Measurements from ENCODE around the gene SLC7A11.

SLC7A11 gene

DNA sequence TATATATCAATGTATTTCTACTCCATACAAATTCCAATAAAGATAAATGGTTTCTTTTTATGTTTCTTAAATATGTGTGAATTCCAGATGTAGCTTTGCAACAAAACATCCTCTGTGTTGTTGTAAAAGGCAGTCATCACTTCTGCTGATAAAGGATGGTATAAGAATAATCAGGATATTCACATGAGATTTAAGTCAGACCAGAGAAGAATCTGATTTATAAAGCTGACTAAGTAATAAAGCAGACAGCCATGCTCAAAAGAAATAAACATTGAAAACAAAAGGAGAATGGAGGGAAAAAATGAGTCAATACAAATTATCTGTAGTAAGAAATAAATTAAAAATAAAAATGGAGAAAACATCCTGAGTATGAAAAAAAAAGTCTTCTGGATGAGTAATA lies 27.0 kb upstream of the SLC7A11 start:
- TF ChIP-seq, protein P1, sequence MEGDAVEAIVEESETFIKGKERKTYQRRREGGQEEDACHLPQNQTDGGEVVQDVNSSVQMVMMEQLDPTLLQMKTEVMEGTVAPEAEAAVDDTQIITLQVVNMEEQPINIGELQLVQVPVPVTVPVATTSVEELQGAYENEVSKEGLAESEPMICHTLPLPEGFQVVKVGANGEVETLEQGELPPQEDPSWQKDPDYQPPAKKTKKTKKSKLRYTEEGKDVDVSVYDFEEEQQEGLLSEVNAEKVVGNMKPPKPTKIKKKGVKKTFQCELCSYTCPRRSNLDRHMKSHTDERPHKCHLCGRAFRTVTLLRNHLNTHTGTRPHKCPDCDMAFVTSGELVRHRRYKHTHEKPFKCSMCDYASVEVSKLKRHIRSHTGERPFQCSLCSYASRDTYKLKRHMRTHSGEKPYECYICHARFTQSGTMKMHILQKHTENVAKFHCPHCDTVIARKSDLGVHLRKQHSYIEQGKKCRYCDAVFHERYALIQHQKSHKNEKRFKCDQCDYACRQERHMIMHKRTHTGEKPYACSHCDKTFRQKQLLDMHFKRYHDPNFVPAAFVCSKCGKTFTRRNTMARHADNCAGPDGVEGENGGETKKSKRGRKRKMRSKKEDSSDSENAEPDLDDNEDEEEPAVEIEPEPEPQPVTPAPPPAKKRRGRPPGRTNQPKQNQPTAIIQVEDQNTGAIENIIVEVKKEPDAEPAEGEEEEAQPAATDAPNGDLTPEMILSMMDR (IDR thresholded peaks at IDR 0.05; ENCODE audit: extremely low read depth, missing control alignments): no peak
- DNase-seq (ENCODE audit: low spot score): no peak

- DNase-seq (ENCODE audit: low spot score): no peak
- TF ChIP-seq, protein P1 (IDR thresholded peaks at IDR 0.05; ENCODE audit: extremely low read depth, missing control alignments): no peak
These were observed 25.7 kb upstream of the SLC7A11 start for GRCh38 chr4:138267835-138268234.

DNA sequence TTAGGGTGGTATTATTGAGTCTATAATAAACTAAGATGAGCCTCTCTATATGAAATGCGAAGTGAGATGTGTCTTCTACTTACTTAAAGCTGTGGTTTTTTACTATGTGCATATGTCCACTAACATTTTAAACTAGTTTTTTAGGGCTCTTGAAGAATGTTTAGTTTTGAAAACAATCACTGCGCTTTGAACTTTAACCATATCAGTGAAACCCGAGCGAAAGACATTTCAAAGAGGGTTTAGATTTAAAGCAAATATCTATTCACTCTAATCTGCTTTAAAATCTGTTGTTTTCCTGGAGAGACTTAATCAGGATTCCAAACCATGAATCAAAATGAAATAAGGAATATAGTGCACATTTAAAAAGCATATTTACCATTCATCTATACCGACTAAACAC lies 24.8 kb upstream of the SLC7A11 start:
- TF ChIP-seq, protein P1 (IDR thresholded peaks at IDR 0.05; ENCODE audit: extremely low read depth, missing control alignments): no peak
- DNase-seq (ENCODE audit: low spot score): no peak

DNA sequence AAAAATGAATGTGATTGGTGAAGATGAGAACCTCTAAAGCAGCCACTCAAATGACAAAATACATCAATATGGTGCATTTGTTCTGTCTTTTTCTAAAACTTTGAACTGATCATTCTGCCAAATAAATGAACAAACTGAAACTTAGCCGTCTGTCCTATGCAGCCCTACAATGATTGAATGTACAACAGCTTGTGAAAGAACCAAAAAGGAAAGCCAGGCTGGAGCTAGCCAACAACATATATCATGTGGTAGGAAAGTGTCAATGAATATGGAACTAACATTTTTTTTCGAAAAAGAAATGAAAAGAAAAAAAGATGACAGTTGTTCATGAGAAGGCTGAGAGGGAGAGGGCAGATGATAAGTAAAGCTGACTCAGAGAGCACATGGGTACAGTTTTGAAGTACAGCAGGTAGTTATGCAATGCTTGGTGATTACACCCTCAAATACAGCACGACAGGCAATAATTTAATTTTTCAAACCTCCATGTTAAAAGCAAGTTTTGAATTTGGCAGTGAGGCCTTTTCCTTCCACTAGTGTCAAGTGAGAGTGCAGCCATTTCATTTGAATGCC lies 21.2 kb upstream of the SLC7A11 start:
- TF ChIP-seq, protein P1 (IDR thresholded peaks at IDR 0.05; ENCODE audit: extremely low read depth, missing control alignments): no peak
- DNase-seq (ENCODE audit: low spot score): no peak

DNA sequence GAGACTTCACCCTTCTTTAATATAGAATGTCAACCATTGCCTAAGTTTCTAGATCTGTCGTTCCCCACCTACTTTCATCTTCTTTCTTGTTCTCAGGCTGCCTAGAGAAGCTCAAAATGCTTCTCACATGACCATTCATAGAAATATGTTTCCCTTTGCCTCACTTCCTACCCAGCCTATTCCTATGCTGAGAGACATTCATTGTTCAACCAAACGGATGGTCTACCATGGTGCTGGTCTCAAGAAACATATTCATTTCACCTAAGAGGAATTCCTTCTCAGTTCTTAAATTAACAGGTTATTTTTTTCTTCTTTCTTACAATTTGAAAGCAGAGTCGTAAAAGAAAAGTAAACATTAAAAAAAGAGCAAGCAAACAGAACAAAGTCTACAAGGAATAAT lies 20.3 kb upstream of the SLC7A11 start:
- TF ChIP-seq, protein P1 (IDR thresholded peaks at IDR 0.05; ENCODE audit: extremely low read depth, missing control alignments): no peak
- DNase-seq (ENCODE audit: low spot score): no peak

DNA sequence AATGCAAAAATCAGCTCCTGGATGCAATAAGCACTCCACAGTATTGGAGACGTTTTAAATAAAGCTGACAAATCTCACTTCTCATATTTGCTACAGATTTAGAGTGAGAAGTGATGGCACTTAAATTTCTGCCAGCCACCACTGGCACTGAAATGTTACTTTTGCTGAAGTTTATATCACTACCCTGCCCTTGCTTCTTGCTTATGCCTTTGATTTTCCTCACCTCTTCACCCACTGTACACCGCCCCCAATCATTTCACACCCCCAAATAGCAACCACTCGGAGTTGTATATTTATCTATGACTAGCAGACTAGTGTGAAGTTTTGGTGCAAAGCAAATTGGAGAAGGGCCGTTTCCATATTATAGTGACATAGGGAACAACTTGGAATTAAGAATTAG lies 19.9 kb upstream of the SLC7A11 start:
- no peak for DNase-seq (ENCODE audit: low spot score)
- TF ChIP-seq, protein P1 (IDR thresholded peaks at IDR 0.05; ENCODE audit: extremely low read depth, missing control alignments): no peak

DNA sequence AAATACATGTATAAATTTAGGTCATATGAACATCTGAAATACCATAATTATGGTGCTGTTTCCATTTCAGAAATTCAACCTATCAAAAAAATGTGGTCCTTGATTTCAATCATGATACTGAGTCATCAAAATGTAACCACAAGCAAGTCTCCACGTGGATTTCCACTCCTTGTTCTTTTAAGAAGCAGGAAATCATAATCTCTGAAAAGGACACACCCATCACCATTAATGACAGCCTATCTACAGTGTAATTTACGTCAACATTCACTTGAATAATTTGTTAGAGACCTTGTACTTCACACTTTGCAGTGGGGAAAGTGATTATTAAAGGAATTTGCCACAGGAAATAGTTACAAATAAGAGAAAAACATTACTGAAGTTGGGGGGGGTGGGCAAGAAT lies 17.7 kb upstream of the SLC7A11 start:
- TF ChIP-seq, protein P1 (IDR thresholded peaks at IDR 0.05; ENCODE audit: extremely low read depth, missing control alignments): no peak
- no peak for DNase-seq (ENCODE audit: low spot score)

Measured in GM20000 (cell line).